ENCODE measurements around the gene ZIC4.

Gene ZIC4

DNA sequence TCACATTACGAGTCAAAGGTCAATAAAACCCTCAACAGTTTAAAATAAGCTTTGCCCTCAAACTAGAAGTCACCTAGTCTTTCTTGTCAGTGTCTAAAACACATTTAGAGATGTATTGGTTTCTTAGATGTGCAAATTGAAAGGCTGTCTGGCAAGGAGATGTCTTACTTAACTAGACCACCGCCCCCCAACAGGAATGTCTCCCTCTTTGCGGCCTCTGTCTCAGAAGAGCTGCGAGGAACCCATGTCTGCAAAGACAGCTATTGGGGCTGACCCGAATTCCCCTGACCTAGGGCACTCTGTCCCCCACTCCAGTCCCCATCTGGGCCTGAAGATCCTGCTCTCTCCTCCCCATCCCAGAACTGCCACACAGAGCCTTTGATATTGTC, 46.3 kb downstream of the ZIC4 start:
- Histone ChIP-seq H3K4me3 (no peak overlapping the region), H3K27ac (no peak overlapping the region)
- DNase-seq (ENCODE audit: low spot score) = no peak
- TF ChIP-seq, protein P1, sequence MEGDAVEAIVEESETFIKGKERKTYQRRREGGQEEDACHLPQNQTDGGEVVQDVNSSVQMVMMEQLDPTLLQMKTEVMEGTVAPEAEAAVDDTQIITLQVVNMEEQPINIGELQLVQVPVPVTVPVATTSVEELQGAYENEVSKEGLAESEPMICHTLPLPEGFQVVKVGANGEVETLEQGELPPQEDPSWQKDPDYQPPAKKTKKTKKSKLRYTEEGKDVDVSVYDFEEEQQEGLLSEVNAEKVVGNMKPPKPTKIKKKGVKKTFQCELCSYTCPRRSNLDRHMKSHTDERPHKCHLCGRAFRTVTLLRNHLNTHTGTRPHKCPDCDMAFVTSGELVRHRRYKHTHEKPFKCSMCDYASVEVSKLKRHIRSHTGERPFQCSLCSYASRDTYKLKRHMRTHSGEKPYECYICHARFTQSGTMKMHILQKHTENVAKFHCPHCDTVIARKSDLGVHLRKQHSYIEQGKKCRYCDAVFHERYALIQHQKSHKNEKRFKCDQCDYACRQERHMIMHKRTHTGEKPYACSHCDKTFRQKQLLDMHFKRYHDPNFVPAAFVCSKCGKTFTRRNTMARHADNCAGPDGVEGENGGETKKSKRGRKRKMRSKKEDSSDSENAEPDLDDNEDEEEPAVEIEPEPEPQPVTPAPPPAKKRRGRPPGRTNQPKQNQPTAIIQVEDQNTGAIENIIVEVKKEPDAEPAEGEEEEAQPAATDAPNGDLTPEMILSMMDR (IDR thresholded peaks at IDR 0.05) = no peak

DNA sequence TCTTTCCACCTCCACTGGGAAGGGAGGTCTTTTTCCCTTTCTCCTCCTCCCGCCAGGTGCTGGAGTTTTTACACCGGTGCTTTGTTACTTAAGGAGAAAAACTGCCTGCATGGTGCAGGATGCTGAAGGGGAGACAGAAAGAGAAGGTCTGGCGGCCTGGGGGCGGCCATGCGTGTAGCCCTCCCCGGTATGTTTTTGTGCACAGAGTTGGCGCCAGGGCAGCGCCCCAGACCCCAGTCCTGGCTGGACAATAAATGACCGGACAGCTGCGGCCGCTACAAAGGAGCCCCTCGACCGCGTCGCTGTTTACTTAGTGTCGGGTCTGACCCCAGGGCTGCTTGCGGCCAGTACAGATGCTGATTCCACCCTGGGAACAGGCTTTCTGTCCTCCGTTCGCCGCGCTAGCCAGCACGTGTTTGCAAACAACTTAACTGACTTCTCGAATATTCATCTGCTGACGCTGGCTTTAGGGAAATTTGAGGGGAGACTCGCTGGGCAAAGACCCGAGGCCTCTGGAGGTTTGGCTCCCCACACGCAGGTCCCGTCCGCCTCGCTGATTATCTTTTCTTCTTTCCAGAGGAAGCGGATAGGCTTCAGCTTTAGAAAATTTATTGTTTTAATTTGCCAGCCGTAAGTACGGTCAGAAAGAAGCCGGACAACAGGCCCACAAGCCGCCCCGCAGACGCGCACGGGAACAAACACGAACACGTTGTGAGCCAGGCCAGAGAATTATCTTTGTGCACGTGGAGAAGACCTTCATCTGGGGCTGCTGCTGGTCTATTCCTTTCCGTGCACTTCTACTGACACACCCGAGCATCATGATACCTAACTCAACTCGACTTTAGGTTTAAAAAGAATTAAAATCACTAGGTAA, 46.9 kb downstream of the ZIC4 start:
- no peak overlapping the region for H3K4me3 ChIP-seq
- TF ChIP-seq, protein P1 (IDR thresholded peaks at IDR 0.05) = no peak
- no peak overlapping the region for H3K27ac ChIP-seq
- no peak for DNase-seq (ENCODE audit: low spot score)

DNA sequence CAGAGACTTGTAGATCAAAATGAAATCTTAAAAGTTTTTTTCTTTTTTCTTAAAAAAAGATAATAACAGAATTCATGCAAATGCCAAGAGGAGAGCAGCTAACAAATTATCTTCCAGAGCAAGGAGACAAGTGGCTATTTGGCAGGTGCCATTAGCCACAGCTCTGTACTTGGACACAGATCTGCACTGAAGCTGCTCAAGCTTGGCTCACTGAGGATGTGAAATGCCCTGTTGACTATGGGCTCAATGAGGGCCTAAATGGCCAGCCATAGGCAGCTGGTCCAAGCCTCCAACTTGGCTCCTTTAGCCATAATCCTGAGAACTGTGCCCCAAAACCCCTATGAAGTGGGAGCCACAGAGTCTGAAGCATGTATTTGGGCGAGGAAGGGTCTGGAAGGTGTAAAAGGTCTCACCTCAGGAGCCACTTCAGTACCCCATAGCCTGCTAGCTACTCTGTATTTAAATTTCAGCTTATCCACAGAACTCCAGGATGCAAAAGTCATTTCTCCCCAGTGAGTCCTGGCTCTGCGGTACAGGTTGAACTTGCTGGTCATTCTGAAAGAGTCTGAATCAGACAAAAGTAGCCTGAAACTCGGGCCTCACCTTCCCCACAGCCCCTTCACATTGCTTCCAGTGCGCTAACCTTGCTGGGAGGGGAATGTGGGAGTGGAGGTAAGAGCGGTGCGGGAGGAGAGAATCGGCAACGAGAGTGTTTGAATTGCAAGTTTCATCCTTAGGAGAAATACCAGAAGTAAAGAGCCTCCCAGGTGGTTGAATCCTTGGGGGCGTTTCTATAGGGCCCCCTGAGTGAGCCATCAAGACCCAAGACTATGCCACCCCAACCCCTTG, 48.0 kb downstream of the ZIC4 start:
- TF ChIP-seq, protein P1 (IDR thresholded peaks at IDR 0.05) = no peak
- Histone ChIP-seq H3K27ac (no peak overlapping the region), H3K4me3 (no peak overlapping the region)
- no peak for DNase-seq (ENCODE audit: low spot score)

DNA sequence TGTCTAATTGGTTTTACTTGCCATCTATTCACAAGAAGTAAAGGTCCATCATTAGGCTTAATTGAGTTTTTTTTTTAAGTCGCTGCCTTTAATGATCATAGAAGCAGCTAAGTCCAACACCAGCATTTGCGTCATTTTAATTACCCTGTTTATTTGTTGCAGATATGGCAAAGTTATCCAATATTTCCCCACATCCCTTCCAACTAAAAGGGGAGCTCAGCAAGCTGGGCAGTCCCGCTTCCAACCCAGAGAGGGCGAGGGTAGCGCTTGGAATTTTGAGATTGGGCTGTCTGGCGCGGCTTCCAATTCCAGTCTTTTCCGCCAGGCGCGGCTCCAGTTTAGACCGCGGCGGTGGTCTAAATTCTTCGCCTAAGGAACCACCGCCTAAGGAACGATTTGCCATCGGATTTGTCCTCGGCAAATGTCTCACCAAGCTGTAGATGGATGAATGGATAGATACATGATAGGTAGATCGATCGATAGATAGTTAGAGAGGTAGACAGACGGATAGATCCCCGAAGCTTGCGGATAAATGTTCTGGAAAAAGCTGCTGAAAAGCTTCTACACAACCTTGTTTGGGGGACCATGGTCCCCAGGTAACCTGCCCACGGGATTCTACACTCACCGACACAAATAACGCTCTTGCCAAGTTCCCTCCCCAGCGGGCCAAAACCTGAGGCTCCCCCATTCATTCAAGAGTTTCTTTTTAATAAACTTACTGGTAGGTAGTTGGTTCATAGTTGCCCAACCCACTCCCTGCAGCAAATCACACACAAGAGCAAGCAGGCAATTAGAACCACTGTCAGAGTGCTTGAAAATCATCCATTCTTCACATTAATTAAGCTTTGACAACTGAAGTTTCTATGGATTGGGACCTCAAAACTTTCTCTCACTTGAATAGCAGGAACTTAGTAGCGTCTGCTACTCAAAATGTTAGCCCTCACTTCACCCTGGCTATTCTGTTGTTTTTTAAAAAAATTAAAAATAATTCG, 49.1 kb downstream of the ZIC4 start:
- TF ChIP-seq, protein P1 (IDR thresholded peaks at IDR 0.05) = no peak
- no peak overlapping the region for H3K4me3 ChIP-seq
- DNase-seq (ENCODE audit: low spot score) = no peak
- H3K27ac ChIP-seq = no peak overlapping the region

DNA sequence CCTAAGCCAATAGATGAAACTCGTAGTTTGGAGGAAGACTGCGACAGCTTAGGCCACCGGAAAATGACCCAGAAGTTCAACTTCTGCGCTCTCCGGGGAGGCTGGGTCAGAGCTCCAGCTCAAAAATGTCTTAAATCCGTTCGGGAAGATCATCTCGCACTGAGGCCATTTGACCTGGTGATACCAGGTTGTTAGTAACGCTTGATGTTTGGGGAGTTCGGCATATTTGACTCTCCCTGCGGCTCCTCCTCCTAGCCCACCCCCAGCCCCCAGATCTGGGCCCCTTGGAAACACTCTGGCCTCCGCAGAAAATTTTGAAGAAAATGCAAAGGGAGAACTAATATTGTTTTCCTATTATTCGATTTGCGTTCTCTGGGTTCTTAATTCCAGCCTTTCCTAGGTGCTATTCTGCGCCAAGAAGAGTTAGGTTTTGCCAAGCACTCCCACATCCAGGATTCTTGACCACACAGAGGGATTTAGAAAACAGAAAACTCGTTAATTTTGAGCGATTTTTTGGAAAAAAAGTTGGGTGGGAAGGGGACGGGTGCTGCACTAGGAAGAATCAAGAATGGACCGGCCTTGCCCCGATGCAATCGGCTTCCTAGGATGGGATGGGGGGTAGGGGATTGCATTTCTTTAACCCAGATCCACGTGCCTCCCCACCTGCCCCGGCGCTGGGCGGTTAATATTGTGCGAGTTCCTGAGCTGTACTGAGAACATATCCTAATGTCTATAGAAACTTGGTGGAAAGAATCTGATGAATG, 50.0 kb downstream of the ZIC4 start:
- H3K27ac ChIP-seq = no peak overlapping the region
- TF ChIP-seq, protein P1 (IDR thresholded peaks at IDR 0.05) = no peak
- DNase-seq (ENCODE audit: low spot score) = no peak
- H3K4me3 ChIP-seq = no peak overlapping the region

DNA sequence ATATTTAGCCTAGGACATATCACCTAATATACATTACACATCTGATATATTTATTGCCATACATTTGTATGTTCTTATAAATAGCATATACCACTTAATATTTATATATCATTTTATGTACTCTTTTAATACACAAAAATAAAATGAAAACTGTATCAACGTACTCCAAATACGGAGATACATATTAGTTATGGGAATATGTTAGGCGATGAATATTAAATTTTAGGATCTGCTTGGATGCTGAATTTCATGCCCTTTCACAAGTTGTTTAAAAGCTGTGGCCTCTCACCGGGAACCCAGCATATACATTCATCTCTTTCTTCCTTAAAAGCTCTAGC, 50.6 kb downstream of the ZIC4 start:
- Histone ChIP-seq H3K4me3 (no peak overlapping the region), H3K27ac (no peak overlapping the region)
- no peak for DNase-seq (ENCODE audit: low spot score)
- TF ChIP-seq, protein P1 (IDR thresholded peaks at IDR 0.05) = no peak
